PFSK-1 (cell line): Measurements from ENCODE around the gene PRPF6.

Experiments used
- FOXP2 ChIP-seq: optimal IDR thresholded peaks from 2 replicates; pipeline ENCODE3; 2011; ENCODE audit warnings: borderline replicate concordance, control low read depth, inconsistent platforms; ENCODE audit not compliant: insufficient read depth; ENCODE audit errors: extremely low read length, extremely low read depth
- POLR2AphosphoS5 ChIP-seq: IDR thresholded peaks from 2 replicates; pipeline ENCODE4 v1.6.1; 2012; ENCODE audit warnings: low read depth, mild to moderate bottlenecking, control low read depth, low read length, moderate library complexity
- SIN3A ChIP-seq: IDR thresholded peaks from 2 replicates; pipeline ENCODE4 v1.6.1; 2012; ENCODE audit warnings: mild to moderate bottlenecking, low read length, moderate library complexity, borderline replicate concordance; ENCODE audit not compliant: insufficient read depth
- TAF1 ChIP-seq: IDR thresholded peaks from 2 replicates; pipeline ENCODE4 v1.6.1; 2012; ENCODE audit warnings: low read length, control low read depth, borderline replicate concordance; ENCODE audit not compliant: insufficient read depth
- TF ChIP-seq, protein P1 (sequence below), 2 experiments: IDR thresholded peaks; 2 replicates each; pipeline versions ENCODE4 v1.6.1 to v1.8.0; 2011 to 2012; ENCODE audit warnings: low read depth in 2 of 2, low read length in 2 of 2, control low read depth in 1 of 2, inconsistent platforms in 1 of 2, mild to moderate bottlenecking in 1 of 2, moderate library complexity in 1 of 2; ENCODE audit not compliant: insufficient read depth in 1 of 2

Gene PRPF6

DNA sequence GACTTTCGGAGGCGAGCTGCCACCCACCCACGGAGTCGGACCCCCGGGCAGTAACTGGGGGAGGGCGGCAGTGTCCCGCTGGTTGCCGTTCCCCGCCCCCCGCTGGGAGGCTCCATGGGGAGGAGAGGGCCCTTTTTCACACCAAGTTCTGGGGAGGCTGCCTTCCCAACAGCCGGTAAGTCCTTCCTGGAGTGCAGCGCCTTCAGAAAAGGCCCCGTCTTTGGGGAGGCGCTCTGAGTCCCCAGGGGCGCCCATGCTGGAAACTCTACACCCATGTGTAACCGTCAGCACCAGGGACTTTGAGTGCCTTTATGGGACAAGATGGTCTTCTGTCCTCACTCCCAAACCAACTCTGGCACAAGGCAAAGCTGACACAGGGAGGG, 68.9 kb downstream of the PRPF6 start:
- TF ChIP-seq POLR2AphosphoS5 (no peak), TAF1 (no peak), SIN3A (no peak), FOXP2 (no peak)
- TF ChIP-seq, protein P1, sequence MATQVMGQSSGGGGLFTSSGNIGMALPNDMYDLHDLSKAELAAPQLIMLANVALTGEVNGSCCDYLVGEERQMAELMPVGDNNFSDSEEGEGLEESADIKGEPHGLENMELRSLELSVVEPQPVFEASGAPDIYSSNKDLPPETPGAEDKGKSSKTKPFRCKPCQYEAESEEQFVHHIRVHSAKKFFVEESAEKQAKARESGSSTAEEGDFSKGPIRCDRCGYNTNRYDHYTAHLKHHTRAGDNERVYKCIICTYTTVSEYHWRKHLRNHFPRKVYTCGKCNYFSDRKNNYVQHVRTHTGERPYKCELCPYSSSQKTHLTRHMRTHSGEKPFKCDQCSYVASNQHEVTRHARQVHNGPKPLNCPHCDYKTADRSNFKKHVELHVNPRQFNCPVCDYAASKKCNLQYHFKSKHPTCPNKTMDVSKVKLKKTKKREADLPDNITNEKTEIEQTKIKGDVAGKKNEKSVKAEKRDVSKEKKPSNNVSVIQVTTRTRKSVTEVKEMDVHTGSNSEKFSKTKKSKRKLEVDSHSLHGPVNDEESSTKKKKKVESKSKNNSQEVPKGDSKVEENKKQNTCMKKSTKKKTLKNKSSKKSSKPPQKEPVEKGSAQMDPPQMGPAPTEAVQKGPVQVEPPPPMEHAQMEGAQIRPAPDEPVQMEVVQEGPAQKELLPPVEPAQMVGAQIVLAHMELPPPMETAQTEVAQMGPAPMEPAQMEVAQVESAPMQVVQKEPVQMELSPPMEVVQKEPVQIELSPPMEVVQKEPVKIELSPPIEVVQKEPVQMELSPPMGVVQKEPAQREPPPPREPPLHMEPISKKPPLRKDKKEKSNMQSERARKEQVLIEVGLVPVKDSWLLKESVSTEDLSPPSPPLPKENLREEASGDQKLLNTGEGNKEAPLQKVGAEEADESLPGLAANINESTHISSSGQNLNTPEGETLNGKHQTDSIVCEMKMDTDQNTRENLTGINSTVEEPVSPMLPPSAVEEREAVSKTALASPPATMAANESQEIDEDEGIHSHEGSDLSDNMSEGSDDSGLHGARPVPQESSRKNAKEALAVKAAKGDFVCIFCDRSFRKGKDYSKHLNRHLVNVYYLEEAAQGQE (IDR thresholded peaks at IDR 0.05; ENCODE audit: insufficient read depth in 1 of 2, low read depth in 2 of 2, low read length in 2 of 2) = no peak

GRCh38 chr20:64050261-64051032, 69.5 kb downstream of the PRPF6 start:
- TF ChIP-seq TAF1 (no peak), FOXP2 (no peak), POLR2AphosphoS5 (no peak), SIN3A (no peak)
- TF ChIP-seq, protein P1 (IDR thresholded peaks at IDR 0.05; ENCODE audit: insufficient read depth in 1 of 2, low read depth in 2 of 2, low read length in 2 of 2) = no peak

DNA sequence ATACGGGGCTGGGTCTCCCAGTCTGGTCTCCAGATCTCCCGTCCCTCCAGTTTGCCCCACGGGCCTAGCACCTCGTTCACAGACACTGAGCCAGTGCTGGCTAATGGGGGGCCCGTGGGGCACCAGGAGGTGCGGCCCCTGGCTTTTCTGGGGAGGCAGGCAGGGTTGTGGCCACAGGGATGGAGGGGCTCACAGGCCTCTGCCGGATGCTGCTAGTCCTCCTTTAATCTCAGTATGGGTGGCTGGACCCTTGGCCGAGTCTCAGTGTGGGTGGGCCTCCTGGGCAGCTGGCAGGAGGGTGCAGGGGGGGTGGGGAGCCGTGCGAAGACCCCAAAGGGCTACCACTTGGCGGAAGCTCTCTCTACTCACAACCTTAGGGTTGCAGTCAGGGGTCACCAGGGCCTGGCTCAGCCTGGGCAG, 70.1 kb downstream of the PRPF6 start:
- TF ChIP-seq, protein P1 (IDR thresholded peaks at IDR 0.05; ENCODE audit: insufficient read depth in 1 of 2, low read depth in 2 of 2, low read length in 2 of 2) = no peak
- TF ChIP-seq SIN3A (no peak), FOXP2 (no peak), TAF1 (no peak), POLR2AphosphoS5 (no peak)

DNA sequence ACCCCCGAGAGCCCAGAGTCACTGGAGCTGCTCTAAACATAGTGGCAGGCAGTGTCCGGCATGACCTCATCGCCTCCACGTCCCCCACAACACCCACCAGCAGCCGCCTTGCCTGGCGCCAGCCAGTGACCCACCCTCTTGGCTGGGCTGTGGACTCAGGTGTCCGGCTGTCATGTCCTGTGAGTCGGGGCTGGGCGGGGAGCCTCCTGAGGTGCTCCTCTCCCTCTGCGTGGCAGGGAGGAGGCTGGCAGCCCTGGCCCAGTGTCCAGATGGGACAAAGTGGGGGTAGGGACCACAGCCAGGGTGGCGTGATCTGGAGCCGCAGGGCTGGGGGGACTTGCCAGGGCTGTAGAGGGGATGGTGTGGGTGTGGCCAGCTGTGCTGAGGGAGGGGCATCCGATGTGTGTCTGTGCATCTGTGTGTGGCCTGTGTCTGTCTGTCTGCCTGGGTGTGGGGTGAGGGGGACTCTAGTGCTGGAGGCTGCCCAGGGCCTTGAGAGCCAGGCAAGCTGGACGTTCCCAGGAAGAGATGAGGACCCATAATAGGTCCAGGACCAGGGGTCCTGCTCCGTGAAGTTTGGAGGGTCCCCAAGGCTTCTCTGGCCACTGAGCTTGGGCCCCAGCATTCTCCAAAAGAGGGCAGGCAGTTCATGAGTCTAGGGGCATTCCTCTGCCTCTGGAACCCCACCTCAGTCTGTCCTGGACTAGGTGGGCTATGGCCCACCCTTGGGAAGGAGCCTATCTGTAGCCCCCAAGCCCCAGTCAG, 70.8 kb downstream of the PRPF6 start:
- TF ChIP-seq TAF1 = no peak
- TF ChIP-seq FOXP2 = no peak
- no peak for TF ChIP-seq POLR2AphosphoS5
- no peak for TF ChIP-seq SIN3A
- TF ChIP-seq, protein P1 (IDR thresholded peaks at IDR 0.05; ENCODE audit: insufficient read depth in 1 of 2, low read depth in 2 of 2, low read length in 2 of 2) = no peak
